ENCODE measurements around the gene GJA10.

GRCh38 chr6:89927264-89927663, 33.0 kb downstream of the GJA10 start:
- TF ChIP-seq SUZ12 (IDR thresholded peaks at IDR 0.05; ENCODE audit: extremely low read depth, insufficient read depth, insufficient read length) (no peak), ZNF274 (IDR thresholded peaks at IDR 0.05; ENCODE audit: low read depth, low read length) (no peak), YY1 (IDR thresholded peaks at IDR 0.05; ENCODE audit: insufficient read depth, insufficient read length) (no peak)

Measured in NT2/D1 (cell line).